ENCODE measurements around the gene KBTBD4. TPM values are rescaled to one million over a fixed set of nuclear protein-coding genes. Genes with fewer than 3 reads are reported as not detected.

KBTBD4 gene
- total RNA-seq, 1 experiment from 2014 or later = 15.9 TPM

DNA sequence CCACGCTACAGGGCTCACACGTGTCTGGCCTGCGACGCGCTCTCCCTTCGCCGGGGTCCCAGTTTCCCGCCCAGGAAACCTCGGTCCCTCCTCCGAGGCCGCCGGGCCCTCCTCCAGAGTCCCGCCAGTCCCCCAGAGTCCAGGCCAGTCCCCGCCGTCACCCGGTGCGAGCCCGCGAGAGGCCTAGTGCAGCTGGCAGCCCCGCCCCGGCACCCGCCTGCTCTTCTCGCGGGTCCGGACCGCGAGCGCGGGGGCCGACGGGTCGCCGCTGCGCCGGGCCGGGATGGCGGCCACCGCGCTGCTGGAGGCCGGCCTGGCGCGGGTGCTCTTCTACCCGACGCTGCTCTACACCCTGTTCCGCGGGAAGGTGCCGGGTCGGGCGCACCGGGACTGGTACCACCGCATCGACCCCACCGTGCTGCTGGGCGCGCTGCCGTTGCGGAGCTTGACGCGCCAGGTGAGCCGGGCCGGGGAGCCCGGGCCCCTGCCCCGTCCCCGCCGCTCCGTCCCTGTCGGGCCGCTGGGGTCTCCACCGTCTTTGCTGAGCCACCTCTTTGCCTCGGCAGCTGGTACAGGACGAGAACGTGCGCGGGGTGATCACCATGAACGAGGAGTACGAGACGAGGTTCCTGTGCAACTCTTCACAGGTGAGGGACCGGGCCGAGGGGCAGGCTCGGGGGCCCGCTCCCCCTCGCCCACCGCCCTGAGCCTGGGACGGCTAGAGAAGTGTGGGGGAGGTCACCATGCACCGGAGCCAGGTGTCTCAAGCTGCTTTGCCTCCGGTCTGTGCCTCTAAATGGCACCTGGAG, 13.2 kb downstream of the KBTBD4 start, which contains the start of gene PTPMT1:
PTPMT1 (plus strand) TSS at position 260 of the 809 bp plus-strand sequence; CDS start at position 284, 24 bp downstream.
- H3K18ac ChIP-seq (ENCODE audit: insufficient read length, low read depth, low read length) = peak within 1 kb of the TSS; percentile 96
- H4K5ac ChIP-seq (ENCODE audit: insufficient read length, low read depth, low read length) = no peak within 1 kb of the TSS
- H3K4me2 ChIP-seq (ENCODE audit: insufficient read depth, insufficient read length, low read length) = peak within 1 kb of the TSS; percentile 53
- peak within 1 kb of the TSS; percentile 61 for H3K9ac ChIP-seq (ENCODE audit: extremely low read depth, insufficient read length, low read length)
- H2BK15ac ChIP-seq (ENCODE audit: low read depth, low read length) = no peak within 1 kb of the TSS
- DNase-seq = peak; percentile 74
- no peak within 1 kb of the TSS for H4K8ac ChIP-seq (replicated peaks; ENCODE audit: insufficient read length, low read depth, low read length)
- no peak within 1 kb of the TSS for H2BK20ac ChIP-seq (ENCODE audit: low read depth, low read length, poor library complexity, severe bottlenecking)
- H3K4me1 Mint-ChIP-seq = peaks cover 8 to 10% of the 10 kb centered on the region in 2 experiments
- H3K23me2 ChIP-seq (ENCODE audit: insufficient read length, low read depth, low read length, poor library complexity, severe bottlenecking) = no peaks in the 10 kb centered on the region
- peak within 1 kb of the TSS; percentile 48 to 89 (median 51); a peak in 3 of 7 replicates for H3K27ac Mint-ChIP-seq
- H3K23ac ChIP-seq (ENCODE audit: insufficient read length, low read depth, low read length) = no peak within 1 kb of the TSS
- no peaks in the 10 kb centered on the region for H3K27me3 Mint-ChIP-seq (ENCODE audit: low read depth)
- no peaks in the 10 kb centered on the region for H3K4me1 ChIP-seq (ENCODE audit: insufficient read depth, low read length)
- H2AFZ ChIP-seq (ENCODE audit: low read length) = no peak within 1 kb of the TSS
- H3K4me3 Mint-ChIP-seq = peak within 1 kb of the TSS; percentile 88 to 91
- H3K14ac ChIP-seq (ENCODE audit: insufficient read depth, low read length) = peak within 1 kb of the TSS; percentile 80
- no peak within 1 kb of the TSS for H3K27ac ChIP-seq (ENCODE audit: insufficient read length, low read depth, low read length)
- no peaks in the 10 kb centered on the region; the same call in 1 of the 2 replicates for H3K79me2 ChIP-seq (ENCODE audit: insufficient read depth, low read length)
- no peak within 1 kb of the TSS for H2BK12ac ChIP-seq (ENCODE audit: insufficient read length, low read depth, low read length)
- TF ChIP-seq CTCF (conservative IDR thresholded peaks at IDR 0.05) = no peak
- no peak within 1 kb of the TSS for H4K91ac ChIP-seq (ENCODE audit: insufficient read length, low read depth, low read length)
- H3K9me3 ChIP-seq (ENCODE audit: control insufficient read depth, low read depth, low read length) = no peaks in the 10 kb centered on the region
- WGBS (ENCODE audit: extremely low coverage, insufficient read length, low lambda C conversion rate) = no CpG with 5 or more reads among the region's 86 CpGs
- no peak within 1 kb of the TSS for H3K56ac ChIP-seq (ENCODE audit: insufficient read length, low read depth, low read length)
- peaks cover 3 to 22% (median 15%) of the 10 kb centered on the region in 3 experiments; a peak in 5 of 7 replicates for H3K36me3 Mint-ChIP-seq (ENCODE audit: insufficient read depth in 1 of 3, low read depth in 3 of 3)
- H3K27me3 ChIP-seq (ENCODE audit: insufficient read depth, low read length) = no peaks in the 10 kb centered on the region
- no peak within 1 kb of the TSS for H2BK120ac ChIP-seq (ENCODE audit: low read depth, low read length, poor library complexity, severe bottlenecking)
- peaks cover 3% of the 10 kb centered on the region for H3K79me1 ChIP-seq (ENCODE audit: insufficient read depth, low read depth, low read length, poor library complexity, severe bottlenecking)
- no peak within 1 kb of the TSS for H2AK5ac ChIP-seq (ENCODE audit: insufficient read length, low read length)
- H3K9me3 Mint-ChIP-seq = no peaks in the 10 kb centered on the region
- H3K4ac ChIP-seq (ENCODE audit: low read depth, low read length) = no peak within 1 kb of the TSS
- no peak within 1 kb of the TSS for H2BK5ac ChIP-seq (ENCODE audit: insufficient read length, low read length)
- no peak within 1 kb of the TSS for H3T11ph ChIP-seq (ENCODE audit: low read length)
- no peaks in the 10 kb centered on the region for H4K20me1 ChIP-seq (ENCODE audit: control insufficient read depth, insufficient read depth, insufficient read length)
